ENCODE measurements around the gene CD9.
"Not testable (repeated sequence)": the region's sequence is repeated elsewhere in the genome, so short reads cannot be mapped to it uniquely, and the experiment has no call there.

Gene CD9

DNA sequence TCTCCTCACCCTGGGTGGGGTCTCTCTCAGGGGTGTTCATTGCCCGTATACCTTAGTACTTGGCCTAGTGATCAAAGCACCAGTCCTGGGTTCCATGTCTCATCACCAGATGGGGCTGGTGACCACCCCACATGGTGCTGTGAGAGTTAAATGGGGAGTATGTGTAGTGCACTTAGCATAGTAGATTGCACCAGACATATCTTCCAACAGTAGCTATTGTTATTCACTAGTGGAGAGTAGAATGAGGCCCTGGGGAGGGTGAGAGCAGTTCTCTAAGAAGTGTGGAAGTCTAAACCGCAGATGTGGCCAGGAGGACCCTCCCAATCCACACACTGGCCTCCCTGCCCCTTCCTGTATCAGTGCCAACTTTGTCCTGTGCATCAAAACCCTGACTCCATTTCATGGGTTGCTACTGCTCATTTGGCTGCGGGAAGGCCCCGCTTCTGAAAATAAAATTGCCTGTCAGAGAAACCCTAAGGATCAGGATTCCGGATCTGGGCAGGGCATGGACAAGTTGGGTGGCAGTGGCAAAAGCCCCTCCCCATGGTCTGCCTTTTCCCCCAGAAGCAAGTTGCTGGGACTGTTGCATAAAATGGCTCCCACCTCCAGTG lies 4.4 kb downstream of the CD9 start:
- TF ChIP-seq, protein P1, sequence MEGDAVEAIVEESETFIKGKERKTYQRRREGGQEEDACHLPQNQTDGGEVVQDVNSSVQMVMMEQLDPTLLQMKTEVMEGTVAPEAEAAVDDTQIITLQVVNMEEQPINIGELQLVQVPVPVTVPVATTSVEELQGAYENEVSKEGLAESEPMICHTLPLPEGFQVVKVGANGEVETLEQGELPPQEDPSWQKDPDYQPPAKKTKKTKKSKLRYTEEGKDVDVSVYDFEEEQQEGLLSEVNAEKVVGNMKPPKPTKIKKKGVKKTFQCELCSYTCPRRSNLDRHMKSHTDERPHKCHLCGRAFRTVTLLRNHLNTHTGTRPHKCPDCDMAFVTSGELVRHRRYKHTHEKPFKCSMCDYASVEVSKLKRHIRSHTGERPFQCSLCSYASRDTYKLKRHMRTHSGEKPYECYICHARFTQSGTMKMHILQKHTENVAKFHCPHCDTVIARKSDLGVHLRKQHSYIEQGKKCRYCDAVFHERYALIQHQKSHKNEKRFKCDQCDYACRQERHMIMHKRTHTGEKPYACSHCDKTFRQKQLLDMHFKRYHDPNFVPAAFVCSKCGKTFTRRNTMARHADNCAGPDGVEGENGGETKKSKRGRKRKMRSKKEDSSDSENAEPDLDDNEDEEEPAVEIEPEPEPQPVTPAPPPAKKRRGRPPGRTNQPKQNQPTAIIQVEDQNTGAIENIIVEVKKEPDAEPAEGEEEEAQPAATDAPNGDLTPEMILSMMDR (IDR thresholded peaks at IDR 0.05; ENCODE audit: insufficient read depth, low read depth, low read length, missing control alignments): peak; percentile 14
- DNase-seq (ENCODE audit: low read depth): no peak
- no peak overlapping the region for H3K4me3 ChIP-seq (ENCODE audit: low read depth, low read length)

DNA sequence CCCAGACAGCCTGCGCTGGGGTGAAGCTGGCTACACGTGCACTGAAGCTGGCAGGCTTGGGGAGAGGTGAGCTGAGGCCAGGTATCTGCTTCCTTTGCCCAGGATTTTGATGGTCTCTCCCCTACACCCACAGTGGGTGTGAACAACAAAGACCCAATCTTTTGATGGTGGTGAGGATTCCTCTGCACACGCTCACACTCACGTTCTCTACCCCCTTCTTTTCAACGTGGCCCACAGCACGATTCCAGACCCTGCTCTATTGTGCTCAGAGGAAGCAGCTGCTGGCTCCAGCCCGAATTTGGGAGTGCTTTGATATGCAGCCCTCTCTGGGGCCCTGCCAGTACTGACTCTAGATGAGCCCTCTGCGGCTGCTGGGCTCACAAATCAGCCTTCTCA lies 4.9 kb downstream of the CD9 start:
- H3K4me3 ChIP-seq (ENCODE audit: low read depth, low read length): no peak overlapping the region
- DNase-seq (ENCODE audit: low read depth): no peak
- TF ChIP-seq, protein P1 (IDR thresholded peaks at IDR 0.05; ENCODE audit: insufficient read depth, low read depth, low read length, missing control alignments): no peak

DNA sequence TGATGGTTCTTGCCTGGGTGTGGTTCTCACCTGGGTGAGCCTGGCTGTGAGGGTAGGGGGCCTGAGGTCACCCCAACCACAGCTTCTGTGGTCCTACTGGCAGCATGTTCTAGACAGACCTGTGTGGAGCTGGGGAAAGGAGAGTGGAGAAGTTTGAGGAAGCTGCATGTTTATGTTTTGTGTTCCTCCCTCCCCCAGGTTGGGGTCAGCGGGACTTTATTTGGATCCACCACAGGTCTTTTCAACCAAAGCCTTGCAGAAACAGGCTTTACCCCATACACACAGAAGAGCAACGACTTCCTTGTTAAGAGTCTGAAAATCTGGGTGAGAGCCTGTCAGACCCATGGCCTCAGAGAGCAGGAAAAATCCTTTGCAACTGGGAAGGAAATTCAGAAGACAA lies 5.6 kb downstream of the CD9 start:
- TF ChIP-seq, protein P1 (IDR thresholded peaks at IDR 0.05; ENCODE audit: insufficient read depth, low read depth, low read length, missing control alignments): no peak
- no peak for DNase-seq (ENCODE audit: low read depth)

DNA sequence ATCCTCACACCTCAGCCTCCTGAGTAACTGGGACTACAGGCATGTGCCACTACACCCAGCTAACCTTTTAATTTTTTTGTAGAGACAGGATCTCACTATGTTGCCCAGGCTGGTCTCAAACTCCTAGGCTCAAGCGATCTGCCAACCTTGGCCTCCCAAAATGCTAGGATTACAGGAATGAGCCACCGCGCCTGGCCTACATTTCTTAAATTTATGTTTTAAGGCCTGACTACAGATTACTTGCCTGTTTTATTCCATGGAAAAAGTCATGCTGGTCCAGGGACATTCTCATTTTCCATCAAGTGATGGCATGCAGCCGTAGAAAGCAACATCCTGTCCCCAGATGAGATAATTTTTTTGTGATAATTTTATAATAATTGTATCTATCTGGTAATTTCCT lies 6.1 kb downstream of the CD9 start:
- TF ChIP-seq, protein P1 (IDR thresholded peaks at IDR 0.05; ENCODE audit: insufficient read depth, low read depth, low read length, missing control alignments): no peak
- no peak overlapping the region for H3K4me3 ChIP-seq (ENCODE audit: low read depth, low read length)
- DNase-seq (ENCODE audit: low read depth): no peak

More for the DNA sequence above, 5.6 kb downstream of the CD9 start:
- H3K4me3 ChIP-seq (ENCODE audit: low read depth, low read length): no peak overlapping the region

DNA sequence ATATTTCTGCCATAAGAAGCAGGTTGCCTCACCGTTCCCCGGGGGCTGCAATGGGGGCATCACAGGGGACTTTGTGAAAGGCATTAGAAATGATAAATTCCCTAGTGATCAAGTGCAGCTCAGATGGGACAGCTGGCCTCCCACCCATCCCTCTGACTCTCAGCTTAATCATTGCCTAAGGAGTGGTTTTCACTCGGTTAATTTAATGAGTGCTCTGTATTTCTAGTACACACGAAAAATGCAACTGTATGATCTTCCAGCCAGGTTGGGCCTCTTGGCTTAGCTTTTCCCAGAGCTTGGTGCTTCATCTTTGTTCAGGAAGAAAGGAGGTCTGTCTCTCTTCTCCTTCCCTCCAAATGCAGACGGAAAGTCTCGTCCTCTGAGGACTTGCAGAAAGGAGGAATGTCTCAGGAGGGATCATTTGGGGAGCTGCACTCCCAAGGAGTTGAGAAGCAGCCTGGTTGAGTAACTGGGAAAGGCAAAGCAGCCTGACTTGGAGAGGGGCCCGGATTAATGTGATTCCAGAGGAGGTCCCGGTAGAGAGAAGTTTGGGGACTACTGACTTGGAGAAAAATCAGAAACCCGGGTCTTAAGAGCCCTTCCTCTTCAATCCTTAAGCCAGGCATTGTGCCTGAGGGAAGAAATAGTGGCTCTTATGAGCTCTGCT lies 7.2 kb downstream of the CD9 start:
- DNase-seq (ENCODE audit: low read depth): no peak

DNA sequence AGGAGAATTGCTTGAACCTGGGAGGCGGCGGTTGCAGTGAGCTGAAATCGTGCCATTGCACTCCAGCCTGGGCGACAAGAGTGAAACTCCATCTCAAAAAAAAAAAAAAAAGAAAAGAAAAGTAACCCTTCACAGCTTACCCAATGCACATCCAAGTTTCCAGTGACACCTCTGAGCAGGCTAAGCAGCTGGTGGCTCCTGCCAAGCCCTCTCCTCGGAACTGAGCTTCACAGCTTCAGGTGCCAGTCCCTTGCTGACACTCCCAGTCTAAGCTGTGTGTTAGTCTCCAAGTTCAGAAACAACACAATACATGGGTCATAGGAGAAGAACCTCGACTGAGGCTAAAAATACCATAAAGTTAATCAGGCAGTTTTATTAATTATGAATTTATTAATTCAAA lies 7.9 kb downstream of the CD9 start:
- TF ChIP-seq, protein P1 (IDR thresholded peaks at IDR 0.05; ENCODE audit: insufficient read depth, low read depth, low read length, missing control alignments): no peak
- H3K4me3 ChIP-seq (ENCODE audit: low read depth, low read length): no peak overlapping the region
- DNase-seq (ENCODE audit: low read depth): no peak

More for the DNA sequence above, 7.2 kb downstream of the CD9 start:
- H3K4me3 ChIP-seq (ENCODE audit: low read depth, low read length): no peak overlapping the region
- TF ChIP-seq, protein P1 (IDR thresholded peaks at IDR 0.05; ENCODE audit: insufficient read depth, low read depth, low read length, missing control alignments): no peak

DNA sequence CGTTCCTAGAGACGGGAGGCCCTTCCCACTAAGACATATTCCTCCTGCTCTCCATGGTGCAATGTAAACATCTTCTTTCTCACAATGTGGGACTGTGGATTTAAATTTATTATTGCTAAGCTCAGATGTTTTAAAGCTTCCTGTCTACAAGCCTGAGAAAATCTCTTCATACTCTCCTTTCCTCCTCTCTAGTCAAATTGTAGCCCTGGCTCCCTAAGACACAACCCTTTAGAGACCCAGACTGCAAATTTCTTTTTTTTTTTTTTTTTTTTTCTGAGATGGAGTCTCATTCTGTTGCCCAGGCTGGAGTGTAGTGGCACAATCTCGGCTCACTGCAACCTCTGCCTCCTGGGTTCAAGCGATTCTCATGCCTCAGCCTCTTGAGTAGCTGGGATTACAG lies 9.2 kb downstream of the CD9 start:
- H3K4me3 ChIP-seq (ENCODE audit: low read depth, low read length); DNase-seq (ENCODE audit: low read depth): not testable (repeated sequence)

All from GM12865 (cell line).